HG03442 (cell line): Measurements from ENCODE around the gene TSR3.

ENCODE experiments used
- ATAC-seq: cut with Tn5 transposase; IDR thresholded peaks from one replicate; pipeline ENCODE4 v1.9.1; 2021; ENCODE audit warnings: mild to moderate bottlenecking, moderate library complexity; ENCODE audit not compliant: unreplicated experiment

Gene TSR3

GRCh38 chr16:1355591-1355990 is 3.9 kb upstream of the TSR3 start:
- no peak for ATAC-seq

GRCh38 chr16:1354815-1355540 is 3.3 kb upstream of the TSR3 start:
- ATAC-seq = no peak

- no peak for ATAC-seq
These were observed 480 bp downstream of the TSR3 start for GRCh38 chr16:1351215-1351581.

- no peak for ATAC-seq
These were observed 987 bp downstream of the TSR3 start for GRCh38 chr16:1350691-1351090.

- ATAC-seq = no peak
These were observed 1.7 kb downstream of the TSR3 start for GRCh38 chr16:1349951-1350350.

- no peak for ATAC-seq
These were observed 2.3 kb downstream of the TSR3 start for GRCh38 chr16:1349351-1349750.

GRCh38 chr16:1348926-1349325 is 2.8 kb downstream of the TSR3 start:
- ATAC-seq = no peak

GRCh38 chr16:1348441-1348840 is 3.2 kb downstream of the TSR3 start:
- no peak for ATAC-seq

- no peak for ATAC-seq
These were observed 3.7 kb downstream of the TSR3 start for GRCh38 chr16:1347962-1348361.

- ATAC-seq = no peak
These were observed 4.3 kb downstream of the TSR3 start for GRCh38 chr16:1347286-1347855.

- ATAC-seq = no peak
These were observed 5.0 kb downstream of the TSR3 start for GRCh38 chr16:1346422-1347285.

- no peak for ATAC-seq
These were observed 5.8 kb downstream of the TSR3 start for GRCh38 chr16:1345651-1346421.

GRCh38 chr16:1345087-1345486 is 6.6 kb downstream of the TSR3 start:
- ATAC-seq = no peak

- no peak for ATAC-seq
These were observed 7.2 kb downstream of the TSR3 start for GRCh38 chr16:1344499-1344898.

GRCh38 chr16:1343428-1344242 is 8.0 kb downstream of the TSR3 start:
- ATAC-seq = peak; percentile 11

GRCh38 chr16:1342526-1343427 is 8.9 kb downstream of the TSR3 start:
- ATAC-seq = peak; percentile 85

GRCh38 chr16:1341495-1342420 is 9.9 kb downstream of the TSR3 start:
- ATAC-seq = no peak
